Measurements from ENCODE around the gene GGT6.
"Not testable (repeated sequence)": the region's sequence is repeated elsewhere in the genome, so short reads cannot be mapped to it uniquely, and the experiment has no call there.

The GGT6 gene

DNA sequence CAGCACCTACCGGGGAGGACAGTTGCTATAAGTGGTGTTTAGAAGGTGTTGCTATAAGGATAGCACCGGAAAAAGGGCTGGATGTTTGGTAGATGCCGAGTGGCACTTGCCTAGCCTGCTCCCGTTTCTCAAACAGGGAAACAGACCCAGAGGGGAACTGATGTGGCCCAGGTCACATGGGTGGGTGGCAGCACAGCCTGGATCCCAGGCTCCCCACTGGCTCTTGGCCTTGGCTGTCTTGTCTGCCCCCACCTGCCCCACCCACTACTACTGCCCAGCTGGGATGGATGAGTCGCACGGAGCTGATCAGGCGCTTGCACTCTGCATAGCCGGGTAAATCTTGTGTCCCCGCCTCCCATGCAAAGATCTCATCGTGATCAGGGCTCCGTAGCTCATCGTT, 31.2 kb upstream of the GGT6 start:
- no peak for DNase-seq

DNA sequence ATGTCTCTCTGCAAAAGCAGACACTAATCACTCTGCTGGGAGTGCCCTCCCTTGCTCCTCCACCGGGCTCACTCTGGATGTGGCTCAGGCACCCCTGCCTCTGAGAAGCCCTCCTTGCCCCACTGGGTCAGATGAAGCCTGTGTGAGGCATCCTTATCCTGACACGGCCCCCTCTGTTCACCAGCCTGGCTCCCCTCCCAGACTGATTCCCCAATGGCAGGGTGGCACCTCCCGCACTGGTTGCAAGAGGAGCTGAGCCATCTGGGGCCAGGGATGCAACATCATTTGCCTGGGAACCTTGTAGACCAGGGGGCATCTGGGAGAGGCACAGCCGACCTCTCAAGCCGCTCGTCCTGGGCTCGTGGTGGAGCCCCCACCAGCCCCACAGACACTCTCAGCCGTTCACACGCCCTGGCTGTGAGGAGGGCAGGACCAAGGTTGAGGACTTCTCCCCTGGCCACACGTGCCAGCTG, 30.6 kb upstream of the GGT6 start:
- no peak for DNase-seq

DNA sequence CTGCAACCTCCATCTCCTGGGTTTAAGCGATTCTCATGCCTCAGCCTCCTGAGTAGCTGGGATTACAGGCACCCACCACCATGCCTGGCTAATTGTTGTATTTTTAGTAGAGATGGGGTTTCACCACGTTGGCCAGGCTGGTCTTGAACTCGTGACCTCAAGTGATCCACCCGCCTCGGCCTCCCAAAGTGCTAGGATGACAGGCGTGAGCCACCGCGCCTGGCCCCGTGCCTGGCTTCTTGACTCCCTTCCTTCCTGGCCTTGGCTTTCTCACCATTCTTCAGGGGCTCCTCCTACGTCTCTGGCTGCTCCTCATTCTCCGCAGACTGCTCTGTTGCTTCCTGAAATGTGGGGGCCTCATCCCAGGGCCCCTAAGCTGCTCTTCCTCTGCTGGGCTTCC, 29.7 kb upstream of the GGT6 start:
- DNase-seq, result not testable (repeated sequence)

DNA sequence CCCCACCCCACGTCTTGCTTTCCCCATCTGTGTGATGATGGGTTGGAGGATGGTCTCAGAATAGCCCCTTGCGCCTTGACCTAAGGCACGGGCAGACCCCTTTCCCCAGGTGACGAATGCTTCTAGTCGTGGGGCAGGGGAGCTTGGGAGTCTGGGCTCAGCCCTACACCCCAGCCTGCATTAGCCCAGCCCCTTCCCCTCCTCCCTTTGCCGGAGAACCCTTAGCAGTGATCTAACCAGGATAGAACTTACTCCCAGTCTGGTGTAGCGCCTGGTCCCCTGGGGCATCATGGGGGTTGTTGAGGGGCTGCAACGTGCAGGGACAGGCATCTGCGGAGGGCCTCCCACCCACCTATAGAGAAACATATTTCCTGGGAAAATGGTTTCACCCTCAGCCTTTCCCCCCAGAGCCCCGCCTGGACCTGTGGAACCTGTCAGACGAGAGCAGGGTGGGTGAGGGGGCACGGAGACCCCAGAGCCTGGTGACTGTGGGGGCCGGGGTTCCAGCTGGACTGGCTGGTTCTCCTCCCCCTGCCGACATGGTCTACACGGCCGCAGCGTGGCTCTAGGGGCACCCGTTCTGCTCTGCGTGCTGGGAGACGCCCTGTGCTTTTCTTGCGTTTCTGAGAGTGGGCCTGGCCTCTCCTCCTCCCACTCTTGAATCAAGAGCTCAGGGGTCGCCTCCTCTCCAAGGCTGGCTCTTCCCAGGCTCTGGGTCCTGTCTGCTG, 28.7 kb upstream of the GGT6 start:
- DNase-seq, result no peak

DNA sequence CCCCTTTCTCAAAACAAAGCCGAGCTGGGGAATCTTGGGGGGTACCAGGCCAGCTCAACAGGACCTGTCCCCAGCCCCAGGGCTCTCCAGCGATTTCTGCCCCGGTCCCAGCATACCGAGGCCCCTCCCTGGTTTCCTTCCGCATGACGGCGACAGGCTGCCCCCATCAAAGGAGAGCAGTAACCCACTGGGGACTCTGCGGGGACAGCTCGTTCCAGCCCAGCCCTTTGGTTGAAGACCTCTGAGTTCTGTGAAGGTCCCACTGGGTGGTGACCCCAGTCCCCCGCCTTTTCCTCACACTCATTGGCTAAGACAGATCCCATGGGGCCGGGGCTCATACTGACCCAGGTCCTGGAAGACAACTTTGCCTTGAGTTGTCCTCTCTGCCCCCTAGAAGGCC, 28.0 kb upstream of the GGT6 start:
- no peak for DNase-seq

DNA sequence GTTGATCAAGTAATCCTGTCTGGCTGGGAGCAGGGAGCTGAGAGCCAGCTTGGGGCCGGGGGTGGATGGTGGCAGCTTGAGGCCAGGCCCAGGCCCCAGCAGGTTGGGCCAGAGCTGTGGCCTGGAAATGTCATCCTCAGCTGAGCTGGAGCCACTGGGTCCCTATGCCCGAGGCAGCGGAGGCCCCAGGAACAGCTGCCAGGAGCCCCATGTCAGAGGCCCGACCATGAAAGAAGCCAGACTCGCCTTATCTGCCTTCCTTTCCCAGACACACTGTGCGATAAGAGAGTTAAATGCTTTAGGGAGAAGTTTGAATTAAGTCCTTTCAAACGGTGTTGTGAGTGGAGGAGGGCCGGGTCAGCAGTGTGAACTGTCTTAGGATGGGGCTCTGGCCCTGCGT, 27.4 kb upstream of the GGT6 start:
- DNase-seq, result no peak

DNA sequence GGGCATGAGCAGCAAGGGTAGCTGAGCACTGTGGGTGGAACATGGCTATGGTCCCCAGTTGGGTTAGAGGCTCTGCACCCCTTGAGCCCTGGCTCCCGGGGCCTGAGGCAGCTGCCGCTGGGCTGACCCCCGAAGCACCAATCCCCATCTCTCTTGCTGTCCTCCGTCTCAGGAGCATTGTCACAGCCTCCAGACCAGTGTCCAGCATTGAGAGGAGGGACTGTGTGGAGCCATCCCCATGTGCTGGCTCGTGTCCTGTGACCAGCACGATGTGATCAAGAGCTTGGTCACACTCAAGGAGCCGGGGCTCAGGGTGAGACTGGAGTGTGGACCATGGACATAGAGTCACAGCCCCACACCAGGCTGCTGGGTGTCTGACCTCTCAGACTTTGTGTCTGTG, 26.8 kb upstream of the GGT6 start:
- no peak for DNase-seq

DNA sequence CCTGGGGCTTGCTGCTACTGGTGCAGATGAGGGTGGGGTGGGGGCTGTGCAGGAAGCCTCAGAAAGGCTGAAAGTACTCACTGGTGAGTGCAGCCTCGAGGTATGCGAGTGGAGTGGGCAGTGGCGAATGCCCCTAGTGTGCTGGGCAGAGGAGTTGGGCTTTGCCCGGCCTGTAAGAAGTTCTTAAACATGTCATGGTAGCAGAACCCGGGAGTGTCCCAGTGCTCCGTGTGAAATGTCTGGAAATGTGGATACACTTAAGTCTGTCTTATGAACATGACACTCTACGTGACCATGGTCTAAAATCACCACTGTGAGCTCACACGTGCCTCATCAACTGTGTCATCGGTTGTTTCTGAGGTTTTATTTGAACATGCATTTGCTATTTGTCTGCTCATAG, 25.7 kb upstream of the GGT6 start:
- DNase-seq, result no peak

DNA sequence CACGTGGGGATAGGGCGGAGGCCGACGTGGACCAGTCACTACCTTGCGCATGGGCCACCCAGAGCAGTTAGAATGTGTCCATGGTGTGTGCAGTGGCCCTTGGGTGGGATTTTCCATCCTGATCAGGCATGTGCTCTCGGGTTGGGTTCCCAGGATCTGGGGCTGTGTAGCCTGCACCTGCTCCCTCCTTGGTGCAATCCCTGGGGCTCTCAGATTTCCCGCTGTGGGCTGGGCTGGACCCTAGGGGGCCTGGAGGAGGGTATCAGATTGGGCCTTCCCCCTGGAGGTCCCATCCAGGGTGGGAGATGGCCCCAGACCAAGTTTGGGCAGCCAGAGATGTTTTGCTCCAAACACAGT, 25.2 kb upstream of the GGT6 start:
- DNase-seq, result no peak

DNA sequence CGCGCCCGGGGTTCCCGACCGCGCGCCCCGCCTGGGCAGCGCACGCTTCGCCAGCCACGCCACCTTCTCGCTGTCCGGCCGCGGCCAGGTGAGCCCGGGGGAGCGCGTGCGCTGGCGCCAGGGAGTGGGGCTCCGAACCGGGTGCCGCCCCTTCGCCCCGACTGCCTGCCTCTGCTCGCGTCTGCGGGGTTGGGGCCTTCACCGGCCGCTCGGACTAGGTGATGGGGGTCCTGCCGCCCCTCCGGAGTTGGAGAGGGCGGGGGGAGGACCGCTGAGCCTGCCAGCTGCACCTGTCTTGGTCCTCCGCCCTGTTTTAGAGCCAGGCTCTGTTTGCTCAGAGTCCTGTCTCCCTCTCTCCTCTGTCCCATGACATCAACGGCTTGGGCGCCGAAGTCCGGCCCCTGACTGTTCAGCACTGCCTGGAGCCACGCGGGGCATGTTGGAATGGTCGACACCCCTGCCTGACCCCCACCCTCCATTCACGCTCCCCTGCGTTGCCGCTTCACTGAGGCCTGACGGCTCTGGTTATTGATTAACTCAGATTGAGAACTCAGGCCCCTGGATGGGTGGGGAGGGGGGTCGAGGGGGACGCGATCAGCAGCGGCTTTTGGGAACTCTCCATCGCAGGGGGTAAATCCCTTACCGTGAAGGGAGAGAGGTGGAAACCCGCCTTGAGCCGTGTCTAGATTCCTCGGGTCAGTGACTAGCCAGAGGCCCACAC, 24.7 kb upstream of the GGT6 start:
- no peak for DNase-seq

DNA sequence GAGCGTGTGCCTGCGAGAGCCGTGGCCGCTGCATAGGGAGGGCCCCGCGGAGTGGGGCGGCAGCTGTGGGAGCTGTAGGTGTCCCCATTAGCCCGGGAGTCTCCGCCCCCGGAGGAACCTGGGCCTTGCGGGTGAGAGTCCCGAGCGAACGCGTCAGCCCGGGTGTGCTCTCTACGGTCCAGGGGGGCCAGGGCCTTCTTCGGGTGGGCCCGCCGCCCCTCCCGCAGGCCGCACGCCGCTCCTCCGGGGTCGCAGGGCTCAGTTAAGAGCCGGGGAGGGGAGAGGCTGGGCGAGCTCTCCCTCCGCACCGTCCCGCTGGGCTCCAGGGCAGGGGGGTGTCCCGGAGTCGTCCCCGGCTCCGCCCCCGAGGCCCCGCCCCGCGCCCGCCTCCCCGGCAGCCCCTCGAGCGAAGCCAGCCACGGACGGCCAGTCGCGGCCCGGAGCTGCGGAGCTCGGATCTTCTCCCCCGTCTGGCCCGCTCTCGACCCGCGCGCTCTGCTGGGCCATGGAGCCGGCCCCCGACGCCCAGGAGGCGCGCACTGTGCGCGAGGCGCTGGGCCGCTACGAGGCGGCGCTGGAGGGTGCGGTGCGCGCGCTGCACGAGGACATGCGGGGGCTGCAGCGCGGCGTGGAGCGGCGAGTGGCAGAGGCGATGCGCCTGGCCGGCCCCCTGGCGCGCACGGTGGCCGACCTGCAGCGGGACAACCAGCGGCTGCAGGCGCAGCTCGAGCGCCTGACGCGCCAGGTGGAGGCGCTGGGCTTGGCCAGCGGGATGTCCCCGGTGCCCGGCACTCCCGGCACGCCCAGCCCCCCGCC, 23.9 kb upstream of the GGT6 start, which contains the start of gene SMTNL2:
TSS of gene SMTNL2 (plus strand) at position 429 of the 816 bp plus-strand sequence. CDS start at position 506, 77 bp downstream.
- peak; percentile 28 for DNase-seq

DNA sequence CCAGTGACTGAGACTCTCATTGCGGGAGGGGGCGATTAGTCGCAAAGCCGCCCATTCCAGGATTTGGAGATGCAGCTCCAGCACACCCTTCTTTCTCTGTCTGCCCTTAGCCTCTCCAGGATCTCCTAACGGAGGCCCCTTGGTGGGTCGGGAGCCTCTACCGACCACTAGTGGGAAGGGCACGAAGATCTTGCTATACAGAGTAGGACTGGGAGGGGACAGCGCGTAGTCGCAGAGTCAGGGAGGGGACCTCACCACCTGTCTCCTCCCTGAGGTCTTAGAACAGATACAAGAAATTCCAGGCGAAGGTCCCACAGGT, 23.4 kb upstream of the GGT6 start:
- DNase-seq, result no peak

DNA sequence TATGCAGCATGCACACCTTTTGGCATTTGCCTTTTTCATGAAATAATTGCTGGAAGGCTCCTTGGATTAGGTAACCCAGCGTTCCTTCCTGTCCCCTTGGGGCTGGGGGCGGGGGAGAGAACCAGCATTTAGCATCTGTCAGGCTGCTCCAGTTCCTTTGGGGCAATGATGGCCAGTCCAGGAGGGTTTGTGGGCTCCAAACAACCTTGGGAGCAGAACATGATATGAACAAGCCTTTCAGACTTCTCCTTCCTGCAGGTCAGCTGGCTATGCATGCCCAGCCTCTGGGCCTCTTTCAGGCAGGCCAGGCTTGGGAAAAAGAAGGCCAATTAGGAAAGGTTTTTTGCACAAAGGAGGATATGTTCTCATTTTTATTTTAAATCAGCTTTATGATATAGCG, 22.8 kb upstream of the GGT6 start:
- no peak for DNase-seq

DNA sequence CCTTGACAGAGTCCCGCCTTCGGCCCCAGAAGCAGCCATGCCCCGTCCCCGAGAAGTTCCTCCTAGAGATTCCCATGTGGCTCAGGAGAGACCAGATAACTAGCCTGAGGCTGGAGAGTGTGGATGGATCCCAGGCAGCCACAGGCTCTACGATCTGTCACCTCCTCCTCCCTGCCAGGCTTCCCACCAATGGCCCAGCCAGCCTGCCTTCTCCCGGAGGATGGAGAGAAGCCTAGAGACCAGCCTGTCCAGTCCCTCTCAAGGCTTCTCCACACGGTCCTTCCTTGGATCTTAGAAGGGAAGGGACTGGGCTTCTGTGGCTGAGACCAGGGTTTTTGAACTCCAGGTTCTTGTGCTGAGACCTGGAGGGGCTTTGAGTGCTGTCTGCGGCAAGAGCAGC, 22.3 kb upstream of the GGT6 start:
- DNase-seq, result no peak

DNA sequence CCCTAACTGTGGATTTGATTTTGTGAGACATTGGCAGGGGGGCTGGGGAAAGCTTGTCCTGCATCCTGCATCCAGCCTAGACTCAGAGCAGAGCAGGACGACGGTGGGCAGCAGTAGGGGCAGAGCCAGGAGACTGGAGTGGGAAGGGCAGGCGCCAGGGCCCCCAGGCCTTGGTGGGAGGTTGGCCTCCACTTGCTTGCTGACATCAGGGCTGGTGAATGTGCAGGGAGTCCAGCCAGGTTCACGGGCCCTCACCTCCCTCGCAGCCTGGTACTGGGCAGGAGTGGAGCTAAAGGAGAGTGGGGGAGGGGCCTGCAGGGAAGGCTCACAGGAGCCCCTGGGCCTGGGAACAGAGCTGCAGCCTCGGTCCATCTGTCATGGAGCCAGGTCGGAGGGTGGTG, 21.7 kb upstream of the GGT6 start:
- no peak for DNase-seq

DNA sequence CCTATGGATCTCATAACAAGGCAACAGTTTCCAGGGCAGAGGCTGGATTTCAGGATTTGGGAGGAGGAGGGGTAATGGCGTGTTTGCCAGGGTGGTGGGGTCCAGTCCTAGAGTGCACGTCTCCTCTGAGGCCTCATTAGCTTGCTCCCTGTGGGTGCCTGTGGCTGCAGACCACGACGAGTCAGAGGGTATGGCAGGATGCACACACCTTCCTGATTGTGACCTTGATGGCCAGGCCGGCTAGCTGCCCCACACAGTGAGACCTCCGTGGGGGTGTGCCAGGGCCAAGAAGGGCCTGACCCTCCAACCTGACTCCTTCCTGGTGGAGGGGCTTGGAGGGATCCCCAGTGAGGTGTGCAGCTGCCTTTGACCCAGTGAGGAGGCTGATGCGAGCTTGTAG, 19.9 kb upstream of the GGT6 start:
- no peak for DNase-seq

DNA sequence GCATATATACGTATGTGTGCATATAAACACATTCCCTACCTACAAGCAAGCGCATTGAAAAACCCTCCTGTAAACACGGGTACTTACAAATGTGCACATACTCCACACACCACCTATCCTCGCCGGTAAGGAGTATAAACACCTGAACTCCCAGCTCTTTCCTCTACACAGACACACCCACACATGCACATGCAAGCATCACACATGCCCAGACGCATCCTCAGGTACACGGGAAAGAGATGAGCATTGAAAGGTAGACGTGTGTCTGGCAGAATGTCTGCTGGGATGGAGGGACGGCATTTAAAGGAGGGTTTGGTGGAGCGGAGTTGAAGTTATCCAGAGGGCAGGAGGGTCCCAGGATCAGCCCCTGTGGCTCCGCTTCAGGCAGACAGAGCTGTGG, 19.3 kb upstream of the GGT6 start:
- DNase-seq, result no peak

DNA sequence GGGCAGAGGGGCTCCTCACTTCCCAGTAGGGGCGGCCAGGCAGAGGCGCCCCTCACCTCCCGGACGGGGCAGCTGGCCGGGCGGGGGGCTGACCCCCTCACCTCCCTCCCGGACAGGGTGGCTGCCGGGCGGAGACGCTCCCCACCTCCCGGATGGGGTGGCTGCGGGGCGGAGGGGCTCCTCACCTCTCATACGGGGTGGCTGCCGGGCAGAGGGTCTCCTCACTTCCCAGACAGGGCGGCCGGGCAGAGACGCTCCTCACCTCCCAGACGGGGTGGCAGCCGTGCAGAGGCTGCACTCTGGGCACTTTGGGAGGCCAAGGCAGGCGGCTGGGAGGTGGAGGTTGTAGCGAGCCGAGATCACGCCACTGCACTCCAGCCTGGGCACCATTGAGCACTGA, 18.0 kb upstream of the GGT6 start:
- not testable (repeated sequence) for DNase-seq

DNA sequence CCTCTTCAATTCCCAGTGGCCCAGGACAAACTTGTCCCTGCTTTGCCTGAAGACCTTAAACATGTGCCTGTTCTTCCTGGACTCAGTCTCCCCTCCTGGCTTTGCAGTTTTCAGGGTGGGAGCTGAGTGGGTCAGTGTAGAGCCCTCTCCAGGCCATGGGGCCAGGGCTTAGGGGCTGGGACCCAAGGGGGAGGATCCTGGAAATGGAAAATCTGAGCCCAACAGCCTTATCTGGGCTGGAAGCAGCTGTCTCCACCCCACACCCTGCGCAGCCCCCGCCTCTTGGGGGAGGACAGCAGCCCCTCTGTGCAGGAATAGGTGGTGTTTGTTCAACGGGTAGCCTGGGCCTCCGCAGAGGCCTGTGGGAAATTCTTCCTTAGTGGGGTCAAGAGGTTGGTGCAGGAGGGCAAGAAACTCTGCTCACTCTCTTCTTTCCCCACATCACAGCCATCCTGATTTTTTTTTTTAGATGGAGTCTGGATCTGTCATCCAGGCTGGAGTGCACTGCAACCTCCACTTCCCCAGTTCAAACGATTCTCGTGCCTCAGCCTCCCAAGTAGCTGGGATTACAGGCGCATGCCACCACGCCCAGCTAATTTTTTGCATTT, 17.1 kb upstream of the GGT6 start:
- DNase-seq, result no peak

DNA sequence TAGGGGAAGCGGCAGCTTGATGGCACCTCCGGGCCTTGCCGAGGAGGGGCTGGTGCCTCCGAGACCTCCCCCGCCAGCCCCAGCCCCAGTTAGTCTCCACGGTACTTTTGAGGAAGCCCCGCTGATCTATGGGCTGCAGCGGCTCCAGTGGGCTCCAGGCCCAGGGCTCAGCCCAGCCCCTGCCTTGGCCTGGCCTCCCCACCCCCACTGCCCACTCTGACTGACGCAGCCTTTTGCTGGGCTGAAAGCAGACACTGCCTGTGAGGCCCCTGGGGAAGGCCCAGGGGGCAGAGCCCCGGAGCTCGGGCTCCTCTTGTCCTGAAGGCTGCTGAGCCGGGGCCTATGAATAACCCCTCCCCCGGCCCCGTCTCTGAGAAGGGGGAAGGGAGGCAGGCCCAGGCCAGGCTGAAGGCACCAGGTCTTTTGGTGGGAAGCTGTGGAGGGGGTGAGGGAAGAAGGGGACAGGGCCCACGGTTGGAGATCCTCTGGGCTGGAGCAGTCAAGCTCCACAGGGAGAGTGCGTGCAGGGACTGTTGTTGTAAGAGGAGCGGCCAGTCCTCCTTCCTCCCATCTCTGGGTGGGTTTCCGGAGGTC, 16.4 kb upstream of the GGT6 start:
- no peak for DNase-seq

DNA sequence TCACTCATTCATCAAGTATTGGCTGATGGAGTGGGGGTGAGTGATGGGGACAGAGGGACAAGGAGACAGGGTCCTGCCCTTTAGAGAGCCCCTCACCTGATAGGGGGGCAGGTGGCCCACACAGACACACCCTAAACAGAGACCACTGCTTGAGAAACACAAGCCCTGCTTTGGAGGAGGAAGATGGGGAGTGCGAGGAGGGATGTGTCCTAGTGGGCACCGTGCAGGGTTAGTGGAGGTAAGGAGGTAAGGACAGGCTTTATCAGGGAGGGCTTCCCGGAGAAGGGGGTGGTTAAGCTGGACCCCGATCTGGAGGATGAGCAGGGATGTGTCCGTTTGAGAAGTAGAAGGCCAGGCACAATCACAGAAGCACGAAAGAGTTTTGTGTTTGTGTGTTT, 15.8 kb upstream of the GGT6 start:
- DNase-seq, result no peak

DNA sequence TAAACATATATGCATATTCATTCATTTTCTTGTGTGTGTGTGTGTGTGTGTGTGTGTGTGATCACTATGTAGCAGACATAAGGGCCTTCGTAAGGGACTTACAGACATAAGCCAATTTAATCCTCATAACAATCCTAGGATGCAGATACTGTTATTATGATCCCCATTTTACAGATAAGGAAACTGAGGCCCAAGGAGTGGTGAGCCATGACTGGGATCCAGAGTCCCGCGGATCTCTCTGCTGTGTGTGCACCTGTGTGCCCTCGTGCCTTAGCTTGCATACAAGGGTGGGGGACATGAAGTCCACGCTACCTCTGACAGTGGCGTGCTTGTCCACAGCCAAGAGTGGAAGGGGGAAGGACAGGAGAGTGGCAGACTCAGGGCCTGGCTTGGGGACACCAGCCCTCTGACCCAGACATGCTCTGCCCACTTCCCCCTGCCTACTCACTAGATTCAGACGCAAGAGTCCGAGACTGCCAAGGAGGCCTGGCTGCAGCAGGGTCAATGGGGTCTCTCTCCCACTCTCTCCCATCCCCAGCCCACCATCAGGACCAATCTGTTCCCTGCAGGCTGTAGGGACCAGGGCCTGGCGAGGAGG, 14.2 kb upstream of the GGT6 start:
- no peak for DNase-seq

DNA sequence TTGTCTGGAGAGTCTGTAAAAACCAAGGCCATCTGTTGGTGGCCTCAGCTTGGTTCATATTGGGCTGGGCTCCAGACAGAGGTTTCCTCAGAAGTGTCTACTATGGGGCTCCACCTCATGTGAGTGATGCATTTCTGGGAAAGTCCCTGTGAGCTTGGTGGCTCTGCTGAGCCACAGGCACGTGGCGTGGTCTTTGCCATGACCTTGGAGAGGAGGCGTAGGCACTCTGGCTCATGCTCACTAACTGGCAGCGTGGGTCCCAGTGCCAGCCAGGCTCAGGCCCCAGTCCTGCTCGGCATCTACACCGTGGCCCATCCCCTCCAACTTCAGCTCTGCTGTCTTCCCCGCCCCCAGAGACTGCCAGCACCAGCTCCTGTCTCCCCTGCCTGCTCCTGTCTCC, 13.3 kb upstream of the GGT6 start:
- peak; percentile 60 for DNase-seq

Measured in stimulated activated CD4-positive, alpha-beta T cell treated with anti-CD3 and anti-CD28 coated beads, Interleukin-12 subunit alpha, Interleukin-12 subunit beta, amount 100 ng/mL, for 4 hours (primary cell).